GM06990 (cell line): ENCODE data around the gene INS.

Source experiments
- DNase-seq: peaks from one replicate; pipeline ENCODE4 v3.0.0-alpha.2; 2011; ENCODE audit not compliant: insufficient read length; ENCODE audit errors: extremely low read depth
- H3K27me3 ChIP-seq: replicated peaks from 2 replicates; pipeline ENCODE4 v1.6.0; 2011; ENCODE audit warnings: low read length; ENCODE audit not compliant: control insufficient read depth, insufficient read depth
- H3K36me3 ChIP-seq: 2 replicates; pipeline ENCODE4 v1.5.1; 2011; ENCODE audit warnings: low read length; ENCODE audit not compliant: control insufficient read depth, insufficient read depth
- H3K4me3 ChIP-seq: replicated peaks from 2 replicates; pipeline ENCODE4 v1.5.1; 2011; ENCODE audit warnings: low read depth, mild to moderate bottlenecking, control low read depth, low read length
- CTCF ChIP-seq: IDR thresholded peaks from 2 replicates; pipeline ENCODE4 v1.5.1; 2011; ENCODE audit warnings: low read length, control low read depth, mild to moderate bottlenecking, inconsistent platforms; ENCODE audit not compliant: insufficient read depth, poor library complexity, severe bottlenecking

The INS gene

GRCh38 chr11:2136952-2137201, 24.1 kb downstream of the INS start:
- no peak overlapping the region for H3K4me3 ChIP-seq
- H3K27me3 ChIP-seq, result no peaks in the 10 kb centered on the region; the same call in 1 of the 2 replicates
- DNase-seq, result no peak
- no peaks in the 10 kb centered on the region for H3K36me3 ChIP-seq
- no peak for TF ChIP-seq CTCF

- no peak for TF ChIP-seq CTCF
- no peak overlapping the region for H3K4me3 ChIP-seq
- H3K27me3 ChIP-seq, result no peaks in the 10 kb centered on the region; the same call in 1 of the 2 replicates
- no peaks in the 10 kb centered on the region for H3K36me3 ChIP-seq
- DNase-seq, result no peak
Observed at GRCh38 chr11:2136209-2136951, 24.6 kb downstream of the INS start.

GRCh38 chr11:2135648-2136201, 25.3 kb downstream of the INS start:
- H3K36me3 ChIP-seq, result no peaks in the 10 kb centered on the region
- H3K27me3 ChIP-seq, result no peaks in the 10 kb centered on the region; the same call in 1 of the 2 replicates
- TF ChIP-seq CTCF, result no peak
- DNase-seq, result no peak
- H3K4me3 ChIP-seq, result no peak overlapping the region

DNA sequence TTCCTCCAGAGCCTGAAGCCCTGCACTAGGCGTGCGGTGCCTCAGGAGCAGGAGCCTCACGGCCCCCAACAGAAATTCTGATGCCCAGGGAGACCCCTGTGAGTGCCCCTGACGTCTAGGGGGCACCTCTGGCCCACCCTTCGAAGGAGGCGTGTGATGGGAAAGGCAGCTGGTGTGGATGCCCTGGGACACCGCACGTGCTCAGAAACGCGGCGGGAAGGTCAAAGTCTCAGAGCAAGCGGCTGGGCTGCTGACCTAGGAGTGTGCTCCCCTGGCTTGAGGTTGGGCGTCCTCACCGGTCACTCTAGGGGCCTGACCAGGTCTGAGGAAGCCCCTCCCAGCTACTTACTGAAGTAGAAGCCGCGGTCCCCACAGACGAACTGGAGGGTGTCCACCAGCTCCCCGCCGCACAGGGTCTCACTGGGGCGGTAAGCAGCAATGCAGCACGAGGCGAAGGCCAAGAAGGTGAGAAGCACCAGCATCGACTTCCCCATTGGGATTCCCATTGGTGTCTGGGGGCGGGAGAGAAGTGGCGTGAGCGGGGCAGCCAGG, 25.9 kb downstream of the INS start:
- Histone ChIP-seq H3K4me3 (no peak overlapping the region), H3K27me3 (no peaks in the 10 kb centered on the region; the same call in 1 of the 2 replicates)
- TF ChIP-seq CTCF, result no peak

DNA sequence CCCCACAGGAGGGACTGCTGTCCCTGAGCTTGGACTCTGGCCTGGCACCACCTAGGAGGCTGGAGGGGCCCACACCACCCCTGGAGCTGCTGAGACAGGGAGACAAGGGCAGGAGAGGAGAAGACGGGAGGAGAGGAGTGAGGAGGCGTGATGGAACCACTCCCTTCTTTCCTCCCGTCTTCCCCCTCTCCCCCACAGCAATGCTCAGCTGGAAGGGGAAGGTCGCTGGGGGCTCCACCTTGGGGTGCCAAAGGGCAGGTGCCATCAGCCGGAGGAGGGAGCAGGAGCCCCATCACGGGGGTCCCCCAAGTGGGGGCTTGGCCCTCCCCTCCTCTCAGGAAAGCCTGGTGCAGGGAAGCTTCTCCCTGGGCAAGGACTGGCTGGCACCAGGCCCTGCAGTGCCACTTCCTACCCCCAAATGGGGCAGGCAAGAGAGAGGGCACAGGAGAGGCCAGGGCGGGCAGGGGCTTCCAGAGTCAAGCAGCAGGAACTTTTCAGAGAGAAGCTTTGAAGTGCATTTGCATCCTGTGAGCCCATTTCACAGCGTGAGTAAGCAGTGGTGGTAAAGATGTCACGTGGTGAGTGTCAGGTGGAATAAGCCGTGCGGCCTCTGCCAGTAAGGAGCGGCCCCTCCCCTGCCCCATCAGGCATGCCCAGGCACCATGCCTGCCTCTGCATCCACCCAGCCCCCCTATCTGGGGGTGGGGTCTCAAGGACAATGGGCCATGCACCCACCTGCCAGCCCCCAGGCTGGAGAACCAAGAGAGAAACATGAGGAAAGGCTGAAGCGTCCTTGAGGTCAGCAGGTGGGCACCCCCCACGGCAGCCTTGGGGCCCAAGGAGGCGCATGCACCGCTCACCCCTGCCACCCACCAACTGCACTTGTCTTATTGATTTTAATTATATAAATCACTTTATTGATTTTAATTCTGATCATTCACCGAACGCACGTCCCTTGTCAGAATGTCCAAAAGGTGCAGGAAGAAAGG, 26.7 kb downstream of the INS start:
- DNase-seq, result no peak
- no peaks in the 10 kb centered on the region for H3K36me3 ChIP-seq
- no peak for TF ChIP-seq CTCF
- H3K27me3 ChIP-seq, result no peaks in the 10 kb centered on the region; the same call in 1 of the 2 replicates
- no peak overlapping the region for H3K4me3 ChIP-seq

More for the DNA sequence above, 25.9 kb downstream of the INS start:
- H3K36me3 ChIP-seq, result no peaks in the 10 kb centered on the region
- no peak for DNase-seq
